ENCODE data around the gene FBXW12. TPM values are rescaled to one million over a fixed set of nuclear protein-coding genes. Genes with fewer than 3 reads are reported as not detected.
A peak's percentile ranks its signal among the peaks of the same experiment; 100 is the strongest.

FBXW12 gene
- total RNA-seq, 1 experiment from 2014 or later = 2.0 TPM

- peak overlapping the region; percentile 87 for H3K27ac Mint-ChIP-seq
- POLR2A ChIA-PET = interaction anchor here (0.9 to 3.7 kb wide), 5 partner anchors 10 to 127 kb away, joined by 3 to 15 read pairs (median 5); partner anchors contain the start of genes ATRIP, CCDC51, PFKFB4 and TMA7
Observed at GRCh38 chr3:48429317-48429959, 57.4 kb downstream of the FBXW12 start.

DNA sequence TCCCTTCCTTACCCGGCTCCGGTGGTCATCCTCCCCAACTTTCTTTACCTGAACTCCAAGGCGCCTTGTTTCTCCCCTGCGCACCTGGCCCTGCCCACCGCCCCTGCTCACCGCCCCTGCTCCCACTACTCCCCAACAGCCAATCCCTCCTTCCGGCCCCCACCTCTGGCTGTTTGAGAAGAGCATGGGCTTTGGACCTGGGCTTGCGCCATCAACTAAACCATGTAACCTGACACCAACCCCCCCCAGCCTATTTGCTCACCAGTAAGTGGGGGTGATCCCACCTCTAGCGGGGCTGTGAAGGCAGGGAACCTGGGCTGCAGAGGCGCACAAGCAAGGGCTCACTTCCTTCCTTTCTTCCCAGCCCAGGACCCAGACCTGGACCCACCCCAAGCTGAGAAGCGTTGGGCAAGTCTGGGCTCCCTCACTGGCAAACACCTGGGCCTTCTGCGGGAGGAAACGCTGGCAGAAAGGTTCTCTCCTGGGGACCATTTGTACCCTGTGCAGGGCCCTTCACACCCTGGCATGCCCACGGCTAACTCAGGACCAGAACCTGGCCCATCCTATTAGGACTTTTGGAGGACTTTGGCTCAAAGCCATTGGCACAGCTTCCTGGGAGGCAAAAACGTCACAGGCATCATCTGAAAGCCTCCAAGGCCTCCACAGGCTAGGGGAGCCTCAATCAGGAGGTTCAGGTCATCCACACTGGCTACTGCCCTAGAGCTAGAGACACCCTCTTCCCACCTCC, 58.1 kb downstream of the FBXW12 start, which contains the start of gene PLXNB1:
TSS of gene PLXNB1 (minus strand) at position 127 of the 748 bp plus-strand sequence. CDS start 5,475 bp downstream, outside the sequence.
- POLR2A ChIA-PET = interaction anchor here (0.5 to 3.7 kb wide), 3 partner anchors 10 to 43 kb away, joined by 3 to 15 read pairs (median 3); partner anchors contain the start of genes CCDC51 and TMA7
- ATAC-seq (peak; percentile 67), DNase-seq (ENCODE audit: low spot score) (peak; percentile 93)
- Mint-ChIP-seq H3K27ac (peak within 1 kb of the TSS; percentile 87), H3K4me3 (peak within 1 kb of the TSS; percentile 87), H3K9me3 (no peaks in the 10 kb centered on the region), H3K27me3 (ENCODE audit: low read depth) (no peaks in the 10 kb centered on the region), H3K4me1 (peaks cover 55% of the 10 kb centered on the region), H3K36me3 (peaks cover 34% of the 10 kb centered on the region)
- CTCF ChIA-PET = interaction anchor here (1.1 to 8.2 kb wide), 7 partner anchors 10 to 235 kb away, joined by 4 to 142 read pairs (median 5); partner anchors contain the start of genes CCDC51 and TMA7
- TF ChIP-seq, protein P1, sequence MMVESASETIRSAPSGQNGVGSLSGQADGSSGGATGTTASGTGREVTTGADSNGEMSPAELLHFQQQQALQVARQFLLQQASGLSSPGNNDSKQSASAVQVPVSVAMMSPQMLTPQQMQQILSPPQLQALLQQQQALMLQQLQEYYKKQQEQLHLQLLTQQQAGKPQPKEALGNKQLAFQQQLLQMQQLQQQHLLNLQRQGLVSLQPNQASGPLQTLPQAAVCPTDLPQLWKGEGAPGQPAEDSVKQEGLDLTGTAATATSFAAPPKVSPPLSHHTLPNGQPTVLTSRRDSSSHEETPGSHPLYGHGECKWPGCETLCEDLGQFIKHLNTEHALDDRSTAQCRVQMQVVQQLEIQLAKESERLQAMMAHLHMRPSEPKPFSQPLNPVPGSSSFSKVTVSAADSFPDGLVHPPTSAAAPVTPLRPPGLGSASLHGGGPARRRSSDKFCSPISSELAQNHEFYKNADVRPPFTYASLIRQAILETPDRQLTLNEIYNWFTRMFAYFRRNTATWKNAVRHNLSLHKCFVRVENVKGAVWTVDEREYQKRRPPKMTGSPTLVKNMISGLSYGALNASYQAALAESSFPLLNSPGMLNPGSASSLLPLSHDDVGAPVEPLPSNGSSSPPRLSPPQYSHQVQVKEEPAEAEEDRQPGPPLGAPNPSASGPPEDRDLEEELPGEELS (CRISPR knock-in tag; IDR thresholded peaks at IDR 0.05) = 0 out of 2 replicates have a peak, but pooled peaks have one; percentile 29
- TF ChIP-seq, protein P2, sequence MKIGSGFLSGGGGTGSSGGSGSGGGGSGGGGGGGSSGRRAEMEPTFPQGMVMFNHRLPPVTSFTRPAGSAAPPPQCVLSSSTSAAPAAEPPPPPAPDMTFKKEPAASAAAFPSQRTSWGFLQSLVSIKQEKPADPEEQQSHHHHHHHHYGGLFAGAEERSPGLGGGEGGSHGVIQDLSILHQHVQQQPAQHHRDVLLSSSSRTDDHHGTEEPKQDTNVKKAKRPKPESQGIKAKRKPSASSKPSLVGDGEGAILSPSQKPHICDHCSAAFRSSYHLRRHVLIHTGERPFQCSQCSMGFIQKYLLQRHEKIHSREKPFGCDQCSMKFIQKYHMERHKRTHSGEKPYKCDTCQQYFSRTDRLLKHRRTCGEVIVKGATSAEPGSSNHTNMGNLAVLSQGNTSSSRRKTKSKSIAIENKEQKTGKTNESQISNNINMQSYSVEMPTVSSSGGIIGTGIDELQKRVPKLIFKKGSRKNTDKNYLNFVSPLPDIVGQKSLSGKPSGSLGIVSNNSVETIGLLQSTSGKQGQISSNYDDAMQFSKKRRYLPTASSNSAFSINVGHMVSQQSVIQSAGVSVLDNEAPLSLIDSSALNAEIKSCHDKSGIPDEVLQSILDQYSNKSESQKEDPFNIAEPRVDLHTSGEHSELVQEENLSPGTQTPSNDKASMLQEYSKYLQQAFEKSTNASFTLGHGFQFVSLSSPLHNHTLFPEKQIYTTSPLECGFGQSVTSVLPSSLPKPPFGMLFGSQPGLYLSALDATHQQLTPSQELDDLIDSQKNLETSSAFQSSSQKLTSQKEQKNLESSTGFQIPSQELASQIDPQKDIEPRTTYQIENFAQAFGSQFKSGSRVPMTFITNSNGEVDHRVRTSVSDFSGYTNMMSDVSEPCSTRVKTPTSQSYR (CRISPR knock-in tag; IDR thresholded peaks at IDR 0.05) = no peak
- peak; percentile 86 for TF ChIP-seq SP1 (CRISPR knock-in tag; conservative IDR thresholded peaks at IDR 0.05)
- TF ChIP-seq, protein P3, sequence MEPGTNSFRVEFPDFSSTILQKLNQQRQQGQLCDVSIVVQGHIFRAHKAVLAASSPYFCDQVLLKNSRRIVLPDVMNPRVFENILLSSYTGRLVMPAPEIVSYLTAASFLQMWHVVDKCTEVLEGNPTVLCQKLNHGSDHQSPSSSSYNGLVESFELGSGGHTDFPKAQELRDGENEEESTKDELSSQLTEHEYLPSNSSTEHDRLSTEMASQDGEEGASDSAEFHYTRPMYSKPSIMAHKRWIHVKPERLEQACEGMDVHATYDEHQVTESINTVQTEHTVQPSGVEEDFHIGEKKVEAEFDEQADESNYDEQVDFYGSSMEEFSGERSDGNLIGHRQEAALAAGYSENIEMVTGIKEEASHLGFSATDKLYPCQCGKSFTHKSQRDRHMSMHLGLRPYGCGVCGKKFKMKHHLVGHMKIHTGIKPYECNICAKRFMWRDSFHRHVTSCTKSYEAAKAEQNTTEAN (CRISPR knock-in tag; IDR thresholded peaks at IDR 0.05) = no peak
- 0 out of 2 replicates have a peak, but pooled peaks have one; percentile 54 for TF ChIP-seq ZNF232 (CRISPR knock-in tag; IDR thresholded peaks at IDR 0.05)
- TF ChIP-seq ZNF416 (CRISPR knock-in tag; IDR thresholded peaks at IDR 0.05) = no peak
- no peak for TF ChIP-seq TCF7 (CRISPR knock-in tag; IDR thresholded peaks at IDR 0.05; ENCODE audit: low read depth)
- TF ChIP-seq, protein P4, sequence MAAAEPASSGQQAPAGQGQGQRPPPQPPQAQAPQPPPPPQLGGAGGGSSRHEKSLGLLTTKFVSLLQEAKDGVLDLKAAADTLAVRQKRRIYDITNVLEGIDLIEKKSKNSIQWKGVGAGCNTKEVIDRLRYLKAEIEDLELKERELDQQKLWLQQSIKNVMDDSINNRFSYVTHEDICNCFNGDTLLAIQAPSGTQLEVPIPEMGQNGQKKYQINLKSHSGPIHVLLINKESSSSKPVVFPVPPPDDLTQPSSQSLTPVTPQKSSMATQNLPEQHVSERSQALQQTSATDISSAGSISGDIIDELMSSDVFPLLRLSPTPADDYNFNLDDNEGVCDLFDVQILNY (CRISPR knock-in tag; IDR thresholded peaks at IDR 0.05) = 0 out of 2 replicates have a peak, but pooled peaks have one; percentile 26

More at GRCh38 chr3:48429317-48429959, 57.4 kb downstream of the FBXW12 start:
- H3K27me3 Mint-ChIP-seq (ENCODE audit: low read depth) = no peaks in the 10 kb centered on the region
- H3K36me3 Mint-ChIP-seq = peaks cover 29% of the 10 kb centered on the region
- peak; percentile 86 for DNase-seq (ENCODE audit: low spot score)
- TF ChIP-seq, protein P5, sequence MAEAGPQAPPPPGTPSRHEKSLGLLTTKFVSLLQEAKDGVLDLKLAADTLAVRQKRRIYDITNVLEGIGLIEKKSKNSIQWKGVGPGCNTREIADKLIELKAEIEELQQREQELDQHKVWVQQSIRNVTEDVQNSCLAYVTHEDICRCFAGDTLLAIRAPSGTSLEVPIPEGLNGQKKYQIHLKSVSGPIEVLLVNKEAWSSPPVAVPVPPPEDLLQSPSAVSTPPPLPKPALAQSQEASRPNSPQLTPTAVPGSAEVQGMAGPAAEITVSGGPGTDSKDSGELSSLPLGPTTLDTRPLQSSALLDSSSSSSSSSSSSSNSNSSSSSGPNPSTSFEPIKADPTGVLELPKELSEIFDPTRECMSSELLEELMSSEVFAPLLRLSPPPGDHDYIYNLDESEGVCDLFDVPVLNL (CRISPR knock-in tag; IDR thresholded peaks at IDR 0.05; ENCODE audit: borderline replicate concordance, low read depth) = peak; percentile 9; the same call in 1 of the 2 replicates
- TF ChIP-seq MLX (CRISPR knock-in tag; IDR thresholded peaks at IDR 0.05) (0 out of 2 replicates have a peak, but pooled peaks have one; percentile 50), USF2 (CRISPR knock-in tag; IDR thresholded peaks at IDR 0.05) (0 out of 2 replicates have a peak, but pooled peaks have one; percentile 17), JUN (CRISPR knock-in tag; IDR thresholded peaks at IDR 0.05) (0 out of 2 replicates have a peak, but pooled peaks have one; percentile 20), GABPB1 (CRISPR knock-in tag; IDR thresholded peaks at IDR 0.05) (no peak), FOXK1 (CRISPR knock-in tag; IDR thresholded peaks at IDR 0.05) (peak; percentile 43; the same call in 1 of the 2 replicates), CREB1 (CRISPR knock-in tag; IDR thresholded peaks at IDR 0.05) (no peak), ZNF423 (CRISPR knock-in tag; IDR thresholded peaks at IDR 0.05) (peak; percentile 79)
- TF ChIP-seq, protein P1 (CRISPR knock-in tag; IDR thresholded peaks at IDR 0.05) = peak; percentile 1; the same call in 1 of the 2 replicates
- H3K4me1 Mint-ChIP-seq = peaks cover 59% of the 10 kb centered on the region
- CTCF ChIA-PET = interaction anchor here (1.1 to 8.2 kb wide), 6 partner anchors 11 to 235 kb away, joined by 3 to 142 read pairs (median 8); partner anchors contain the start of genes CCDC51 and TMA7
- H3K9me3 Mint-ChIP-seq = no peaks in the 10 kb centered on the region
- peak; percentile 16 for ATAC-seq
- peak overlapping the region; percentile 87 for H3K4me3 Mint-ChIP-seq
